ENCODE data around the gene MAP3K3. TPM values are rescaled to one million over a fixed set of nuclear protein-coding genes. Genes with fewer than 3 reads are reported as not detected.
A peak's percentile ranks its signal among the peaks of the same experiment; 100 is the strongest.

MAP3K3 gene
- total and polyA plus RNA-seq, 9 of the 15 experiments (the other 6 are each of a cell fraction or from before 2014, with no cell fraction given): 0.69 to 16.5 (median 12.1) TPM

- Histone ChIP-seq H3K9ac (ENCODE audit: insufficient read depth in 1 of 2, low read depth in 2 of 2, low read length in 2 of 2) (peak overlapping the region; percentile 58 to 78; a peak in 3 of 4 replicates), H3K27me3 (ENCODE audit: control insufficient read depth in 2 of 2, insufficient read depth in 2 of 2, low read length in 2 of 2) (no peaks in the 10 kb centered on the region), H3K9me1 (ENCODE audit: control insufficient read depth, insufficient read depth, low read length) (no peaks in the 10 kb centered on the region), H3K4me2 (ENCODE audit: insufficient read depth, low read length) (peak overlapping the region; percentile 80), H3K36me3 (ENCODE audit: control insufficient read depth, insufficient read depth, low read length) (peaks cover 9% of the 10 kb centered on the region; the same call in 2 of the 3 replicates), H3K9me3 (replicated peaks; ENCODE audit: control insufficient read depth, insufficient read depth, low read depth, low read length) (no peaks in the 10 kb centered on the region), H4K20me1 (replicated peaks; ENCODE audit: control insufficient read depth, insufficient read depth, low read length) (no peaks in the 10 kb centered on the region), H3K4me3 (peak overlapping the region; percentile 3; the same call in 1 of the 2 replicates), H3K27ac (ENCODE audit: extremely low read depth, low read depth, low read length) (peak overlapping the region; percentile 62), H2AFZ (ENCODE audit: low read depth, low read length) (peak overlapping the region; percentile 89), H3K4me1 (replicated peaks in 1 of 2; ENCODE audit: control insufficient read depth in 2 of 2, insufficient read depth in 2 of 2, low read length in 2 of 2) (peaks cover 10 to 24% of the 10 kb centered on the region in 2 experiments), H3K79me2 (ENCODE audit: control insufficient read depth, insufficient read depth, low read length) (no peaks in the 10 kb centered on the region)
- ATAC-seq (peak; percentile 92), FAIRE-seq (peak; percentile 83), DNase-seq (ENCODE audit: extremely low read depth in 1 of 4, low spot score in 3 of 4) (peak; percentile 64 to 95 (median 76))
- ChIA-PET POLR2A (interaction anchor here (0.6 to 2.3 kb wide), 14 partner anchors 10 to 1049 kb away, joined by 3 to 17 read pairs (median 3); partner anchors contain the start of genes CCDC47, MAP3K3 and SMARCD2), CTCF (ENCODE audit: low intra/inter-chr PET ratio) (interaction anchor here (0.6 kb wide), 1 partner anchor 11 kb away, joined by 3 read pairs; no protein-coding TSS in a partner anchor)
- WGBS (ENCODE audit: insufficient coverage, low coverage, missing lambda C conversion rate): 28% methylated on average over 6 of the region's 6 CpGs
- no TSS peak for BruUV-seq (replicated peaks)
- in situ Hi-C loops (cut with MboI): no loop called here
- intact Hi-C loops (cut with micrococcal nuclease): loop anchor here (2.0 kb wide), 1 partner anchor 53 kb away; the partner anchor contains the start of gene MAP3K3
- TF ChIP-seq NFATC3 (IDR thresholded peaks at IDR 0.05) (0 out of 2 replicates have a peak, but pooled peaks have one; percentile 36), ZNF395 (CRISPR knock-in tag; IDR thresholded peaks at IDR 0.05) (peak; percentile 63), AFF4 (CRISPR knock-in tag; IDR thresholded peaks at IDR 0.05) (0 out of 2 replicates have a peak, but pooled peaks have one; percentile 23), MYC (IDR thresholded peaks at IDR 0.05; ENCODE audit: low read depth, low read length) (peak; percentile 58; the same call in 1 of the 2 replicates), MYC (CRISPR knock-in tag; IDR thresholded peaks at IDR 0.05; ENCODE audit: borderline replicate concordance, low read depth) (no peak), TSC22D4 (tag; IDR thresholded peaks at IDR 0.05) (no peak), CBX2 (IDR thresholded peaks at IDR 0.05; ENCODE audit: insufficient read depth, low read length, poor library complexity, severe bottlenecking) (no peak), RB1 (IDR thresholded peaks at IDR 0.05; ENCODE audit: low read depth) (peak; percentile 54; the same call in 1 of the 2 replicates), EP300 (IDR thresholded peaks at IDR 0.05; ENCODE audit: low read length) (peak; percentile 45; the same call in 1 of the 2 replicates), ELF1 (tag; IDR thresholded peaks at IDR 0.05) (peak; percentile 64; the same call in 1 of the 2 replicates), SMARCE1 (IDR thresholded peaks at IDR 0.05) (peak; percentile 83; the same call in 1 of the 2 replicates), JUND (IDR thresholded peaks at IDR 0.05; ENCODE audit: borderline replicate concordance, low read depth, low read length) (peak; percentile 47; the same call in 1 of the 2 replicates), JUND (tag; IDR thresholded peaks at IDR 0.05; ENCODE audit: borderline replicate concordance, low read depth, low read length) (peak; percentile 52; the same call in 1 of the 3 replicates)
Measured at GRCh38 chr17:63675607-63676546, 53.7 kb downstream of the MAP3K3 start.
